Measurements from ENCODE around the gene DCDC1.

GRCh38 chr11:30956751-30957150 lies 412.8 kb downstream of the DCDC1 start:
- no peak for TF ChIP-seq CTCF (conservative IDR thresholded peaks at IDR 0.05 in 1 of 2, IDR thresholded peaks at IDR 0.05 in 1 of 2; ENCODE audit: low read depth in 1 of 2, low read length in 2 of 2)
- no peak for TF ChIP-seq EZH2 (IDR thresholded peaks at IDR 0.05; ENCODE audit: low read length, missing control alignments)
